Middle frontal gyrus (tissue), 1 donor: ENCODE results near the gene RNF111.
"Not testable (repeated sequence)": the region's sequence is repeated elsewhere in the genome, so short reads cannot be mapped to it uniquely, and the experiment has no call there.

Source experiments
- DNase-seq: peaks from one replicate; pipeline ENCODE4 v3.0.0-alpha.2; 2015; ENCODE audit warnings: low spot score; ENCODE audit errors: extremely low spot score

Gene RNF111

DNA sequence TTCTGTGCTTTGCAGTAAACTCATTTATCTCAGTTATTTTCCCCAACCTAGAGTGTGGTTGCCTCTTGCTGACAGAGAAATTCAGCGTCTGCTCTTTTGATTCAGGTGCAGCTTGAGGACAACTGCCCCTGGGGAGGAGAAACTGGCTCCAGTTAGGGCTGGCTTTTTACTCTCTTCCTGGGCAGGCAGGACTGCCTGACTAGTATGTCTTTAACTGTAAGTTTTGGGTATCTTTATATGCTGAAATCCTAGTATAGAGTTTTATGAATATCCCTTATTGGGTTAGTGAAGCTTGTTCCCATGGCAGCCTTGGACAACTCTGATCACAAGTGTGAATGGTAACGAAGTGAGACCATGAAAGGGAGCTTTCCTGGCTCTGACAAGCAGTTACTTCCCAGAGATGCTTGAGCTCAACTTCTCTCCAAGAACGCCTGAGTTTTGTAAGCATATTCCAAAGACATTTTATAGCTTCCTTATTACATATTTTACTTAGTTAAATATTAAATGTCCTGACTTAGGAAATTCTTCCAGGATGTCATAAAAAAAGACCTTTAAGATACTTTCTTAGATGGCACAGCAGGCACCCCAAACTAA lies 144.6 kb downstream of the RNF111 start:
- no peak for DNase-seq

DNA sequence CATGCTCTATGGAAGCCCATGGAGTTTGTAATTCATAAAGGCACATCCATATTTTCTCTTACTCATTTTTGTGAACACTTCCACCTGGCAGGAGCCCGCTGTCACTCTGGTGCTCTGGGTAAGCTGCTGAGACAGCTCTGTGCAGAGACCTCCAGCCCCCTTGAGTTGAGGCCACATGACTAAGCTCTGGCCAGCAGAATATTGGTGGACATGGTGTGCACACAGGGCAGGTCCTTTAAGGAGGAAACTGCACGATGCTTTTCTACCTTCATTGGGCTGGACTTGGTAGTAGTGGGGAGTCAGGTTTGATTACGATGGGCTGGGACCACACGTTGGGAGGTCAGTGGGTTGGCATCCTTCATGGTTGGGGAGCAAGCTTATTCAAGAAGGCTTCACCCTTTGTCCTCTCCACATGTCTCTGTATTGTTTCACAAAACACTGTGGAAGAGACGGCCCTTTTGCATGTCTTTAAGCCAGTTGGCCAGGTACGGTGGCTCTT lies 146.5 kb downstream of the RNF111 start:
- no peak for DNase-seq

DNA sequence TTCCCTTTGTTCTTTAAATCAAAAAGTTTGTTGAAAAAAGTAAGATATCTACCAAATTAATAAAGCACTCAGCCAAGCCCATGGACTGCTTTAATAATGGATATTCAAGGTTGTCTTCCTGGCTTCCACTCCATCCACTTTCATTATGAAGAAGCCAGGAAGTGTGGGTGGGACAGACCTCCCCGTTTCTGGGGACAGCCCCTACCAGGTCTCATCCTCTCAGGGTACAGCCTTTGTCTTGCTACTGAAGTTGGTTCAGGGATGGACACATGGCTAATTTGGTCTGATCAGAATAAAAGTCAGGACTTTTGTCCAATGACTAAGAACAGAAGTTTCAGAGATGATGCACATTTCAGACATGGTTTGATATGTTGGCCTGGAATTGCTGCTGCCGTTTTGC lies 150.1 kb downstream of the RNF111 start:
- no peak for DNase-seq

DNA sequence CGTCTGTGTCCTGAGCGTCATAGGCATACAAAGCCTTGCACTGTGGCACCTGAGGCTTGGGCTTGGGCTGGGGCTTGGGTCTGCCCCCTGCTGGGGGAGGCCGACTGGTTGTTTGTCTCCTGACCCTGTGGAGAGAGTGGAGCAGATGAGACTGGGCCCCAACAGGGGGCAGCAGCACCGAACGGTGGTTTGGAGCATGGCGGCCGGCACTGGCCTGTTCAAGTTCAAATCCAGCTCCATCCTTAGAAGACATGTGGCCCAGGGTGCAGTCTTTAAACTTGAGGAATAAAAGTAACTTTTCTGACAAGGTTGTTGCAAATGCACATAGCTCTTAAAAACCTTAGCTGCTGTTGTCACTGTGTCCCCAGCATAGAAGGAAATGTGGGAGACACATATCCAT lies 150.8 kb downstream of the RNF111 start:
- no peak for DNase-seq

DNA sequence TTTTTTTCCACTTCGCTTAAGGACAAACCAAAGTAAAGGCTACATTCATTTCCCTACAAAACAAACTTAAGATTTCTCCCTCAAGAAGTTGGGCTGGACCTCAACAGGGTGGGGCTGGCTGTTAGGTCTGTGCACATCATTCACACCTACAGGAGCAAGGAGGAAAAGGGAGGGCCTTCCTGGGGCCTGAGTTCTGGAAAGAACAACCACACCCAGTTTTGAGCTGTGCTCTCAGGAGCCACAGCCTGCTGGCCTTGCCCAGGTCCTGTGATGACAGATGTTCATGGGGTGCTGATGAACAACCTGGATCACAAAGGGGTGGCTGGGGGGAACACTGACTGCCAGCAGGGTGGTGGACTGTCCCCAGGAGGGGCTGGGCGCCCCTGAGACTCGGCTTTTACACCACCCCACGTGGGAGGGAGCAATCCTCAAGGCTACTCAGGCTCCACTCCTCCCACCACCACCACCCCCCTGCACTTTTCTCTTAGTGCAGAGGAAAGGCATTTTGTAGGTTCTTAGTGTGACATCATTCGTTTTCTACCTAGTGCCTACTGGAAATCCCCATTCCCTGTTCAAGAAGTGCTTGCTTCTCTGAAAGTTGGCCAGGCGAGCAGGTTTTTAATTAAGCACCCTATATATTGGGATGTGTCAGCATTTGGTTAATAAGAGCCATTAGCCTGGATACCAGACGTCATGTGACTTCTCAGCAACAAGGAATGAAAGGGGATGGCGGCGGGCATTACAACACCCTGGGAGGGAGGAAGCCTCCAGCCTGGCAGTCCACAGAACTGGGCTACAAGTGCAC lies 153.2 kb downstream of the RNF111 start:
- DNase-seq: no peak

DNA sequence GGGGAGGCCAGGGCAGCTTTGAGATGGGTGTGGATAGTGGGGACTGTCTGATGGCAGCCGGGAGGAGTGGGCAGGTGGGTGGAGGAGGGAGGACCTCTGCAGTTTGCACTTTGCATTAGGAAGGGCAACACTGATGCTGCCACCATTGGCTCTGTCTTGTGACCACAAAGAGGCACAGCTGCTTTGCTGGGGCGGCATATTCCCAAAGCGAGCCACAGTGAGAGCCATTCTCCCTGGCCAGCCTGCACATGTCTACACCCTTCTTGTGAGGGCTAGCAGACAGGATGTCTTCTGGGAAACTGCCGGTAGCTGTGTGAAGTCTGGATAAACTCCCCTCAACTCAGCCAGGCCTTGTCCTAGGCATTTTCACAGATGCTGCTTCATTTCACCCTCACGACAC lies 155.8 kb downstream of the RNF111 start:
- no peak for DNase-seq

DNA sequence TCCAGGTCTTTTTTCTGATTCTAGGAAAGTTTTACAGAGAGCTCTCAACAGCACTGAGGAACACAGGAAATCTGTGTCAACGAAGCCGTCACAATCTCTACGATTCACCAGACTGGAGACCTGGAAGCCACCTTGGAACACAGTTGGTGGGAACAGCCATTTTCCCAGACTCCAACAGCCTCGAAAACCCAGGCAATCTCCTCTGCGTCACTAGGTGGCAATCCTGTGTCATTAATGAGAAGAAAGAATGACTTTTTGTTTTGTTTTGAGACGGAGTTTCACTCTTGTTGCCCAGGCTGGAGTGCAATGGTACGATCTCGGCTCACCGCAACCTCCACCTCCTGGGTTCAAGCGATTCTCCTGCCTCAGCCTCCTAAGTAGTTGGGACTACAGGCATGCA lies 157.1 kb downstream of the RNF111 start:
- not testable (repeated sequence) for DNase-seq
